Stimulated activated naive CD4-positive, alpha-beta T cell (primary cell): ENCODE measurements around the gene IRF6.

Experiments
- DNase-seq, 6 experiments: peaks; one replicate each; lab custom pipeline; 2025; lab: John Stamatoyannopoulos, UW

Gene IRF6

GRCh38 chr1:209790286-209791193 lies 15.4 kb downstream of the IRF6 start:
- DNase-seq, result no peak

GRCh38 chr1:209789245-209789644 lies 16.7 kb downstream of the IRF6 start:
- DNase-seq, result no peak

GRCh38 chr1:209787551-209787950 lies 18.4 kb downstream of the IRF6 start:
- DNase-seq, result no peak

GRCh38 chr1:209786146-209786545 lies 19.8 kb downstream of the IRF6 start:
- no peak for DNase-seq

GRCh38 chr1:209785592-209785991 lies 20.4 kb downstream of the IRF6 start:
- DNase-seq, result no peak

GRCh38 chr1:209784265-209785169 lies 21.4 kb downstream of the IRF6 start, which contains the start of gene C1orf74:
C1orf74 (minus strand) TSS chr1:209784559; CDS start chr1:209783634, 925 bp downstream.
- DNase-seq, result peak; percentile 97 to 99 (median 98)

GRCh38 chr1:209783386-209783785 lies 22.6 kb downstream of the IRF6 start:
- peak in 1 of 6 experiments; percentile 11 for DNase-seq

- no peak for DNase-seq
Measured at GRCh38 chr1:209780268-209780667, 25.7 kb downstream of the IRF6 start.

- no peak for DNase-seq
Measured at GRCh38 chr1:209778102-209778501, 27.8 kb downstream of the IRF6 start.

- DNase-seq, result no peak
Measured at GRCh38 chr1:209777587-209777986, 28.4 kb downstream of the IRF6 start.

- DNase-seq, result no peak
Measured at GRCh38 chr1:209775678-209776077, 30.3 kb downstream of the IRF6 start.

GRCh38 chr1:209774592-209774991 lies 31.4 kb downstream of the IRF6 start:
- DNase-seq, result no peak

- no peak for DNase-seq
Measured at GRCh38 chr1:209772126-209772525, 33.8 kb downstream of the IRF6 start.

GRCh38 chr1:209770636-209771415 lies 35.1 kb downstream of the IRF6 start:
- no peak for DNase-seq

- DNase-seq, result no peak
Measured at GRCh38 chr1:209769971-209770370, 36.0 kb downstream of the IRF6 start.

GRCh38 chr1:209769171-209769904 lies 36.6 kb downstream of the IRF6 start:
- peak; percentile 43 to 81 (median 74) for DNase-seq

- peak; percentile 62 to 82 (median 76) for DNase-seq
Measured at GRCh38 chr1:209768354-209768774, 37.6 kb downstream of the IRF6 start.

GRCh38 chr1:209767706-209768105 lies 38.2 kb downstream of the IRF6 start:
- DNase-seq, result no peak

GRCh38 chr1:209767096-209767495 lies 38.8 kb downstream of the IRF6 start:
- DNase-seq, result no peak

- no peak for DNase-seq
Measured at GRCh38 chr1:209766051-209766450, 39.9 kb downstream of the IRF6 start.

- no peak for DNase-seq
Measured at GRCh38 chr1:209761011-209761635, 44.8 kb downstream of the IRF6 start.
